Neuron (in vitro differentiated cells): Measurements from ENCODE around the gene KCNH1.
A peak's percentile ranks its signal among the peaks of the same experiment; 100 is the strongest.

Source experiments
- H2AFZ ChIP-seq: one replicate; pipeline ENCODE4 v1.6.1; 2013; ENCODE audit warnings: low read depth, mild to moderate bottlenecking, inconsistent platforms, low read length, moderate library complexity
- H3K27me3 ChIP-seq: one replicate; pipeline ENCODE4 v1.6.1; 2013; ENCODE audit warnings: low read length; ENCODE audit not compliant: insufficient read depth
- H3K36me3 ChIP-seq: one replicate; pipeline ENCODE4 v1.6.1; 2013; ENCODE audit warnings: low read length; ENCODE audit not compliant: insufficient read depth
- H3K4me1 ChIP-seq: one replicate; pipeline ENCODE4 v1.6.1; 2013; ENCODE audit warnings: low read length; ENCODE audit not compliant: insufficient read depth
- H3K4me3 ChIP-seq: 2 replicates; pipeline ENCODE4 v1.5.1; 2013; ENCODE audit warnings: mild to moderate bottlenecking, low read length, moderate library complexity
- H3K9me3 ChIP-seq: one replicate; pipeline ENCODE4 v1.6.1; 2013; ENCODE audit warnings: low read length

Gene KCNH1

DNA sequence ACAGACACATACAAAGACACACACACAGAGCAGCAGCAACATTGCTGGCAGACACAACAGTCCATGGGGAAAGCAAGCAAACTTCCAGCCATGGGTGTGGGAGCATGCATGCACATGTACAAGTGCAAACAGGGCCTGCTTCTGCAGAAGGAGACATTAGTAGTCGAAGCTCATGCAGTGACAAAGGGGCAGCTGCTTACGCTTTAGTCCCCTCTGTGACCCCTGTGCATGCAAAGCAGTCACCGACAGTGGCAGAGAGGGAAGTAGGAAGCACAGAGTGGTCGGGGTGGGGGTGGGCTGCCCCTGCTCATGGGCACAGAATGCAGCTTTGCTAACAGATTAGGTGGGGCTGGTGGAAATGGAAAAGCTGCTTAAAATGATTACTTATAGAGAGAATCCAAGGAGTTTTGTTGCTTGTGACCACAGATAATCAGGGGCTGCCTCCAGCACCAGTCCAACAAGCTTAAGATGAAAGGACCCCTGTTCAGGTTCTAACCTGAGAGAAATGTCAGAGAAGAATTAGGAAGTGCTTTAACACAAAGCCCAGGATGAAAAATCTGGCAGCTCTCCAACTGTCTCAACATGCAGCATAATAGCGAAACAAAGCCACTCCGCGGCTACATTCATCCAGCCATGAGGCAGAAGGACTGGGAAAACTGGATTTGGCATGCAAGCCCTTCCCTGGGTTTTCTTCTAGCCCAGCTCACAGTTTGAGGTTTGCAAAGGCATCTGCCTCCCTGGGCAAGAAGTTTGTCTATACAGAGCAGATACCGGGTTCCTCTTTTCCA is 378.9 kb downstream of the KCNH1 start:
- peaks cover 34% of the 10 kb centered on the region for H3K4me1 ChIP-seq
- H3K4me3 ChIP-seq = peak overlapping the region; percentile 17
- no peak overlapping the region for H2AFZ ChIP-seq
- no peaks in the 10 kb centered on the region for H3K27me3 ChIP-seq
- H3K36me3 ChIP-seq = no peaks in the 10 kb centered on the region
- H3K9me3 ChIP-seq = peaks cover 2% of the 10 kb centered on the region

DNA sequence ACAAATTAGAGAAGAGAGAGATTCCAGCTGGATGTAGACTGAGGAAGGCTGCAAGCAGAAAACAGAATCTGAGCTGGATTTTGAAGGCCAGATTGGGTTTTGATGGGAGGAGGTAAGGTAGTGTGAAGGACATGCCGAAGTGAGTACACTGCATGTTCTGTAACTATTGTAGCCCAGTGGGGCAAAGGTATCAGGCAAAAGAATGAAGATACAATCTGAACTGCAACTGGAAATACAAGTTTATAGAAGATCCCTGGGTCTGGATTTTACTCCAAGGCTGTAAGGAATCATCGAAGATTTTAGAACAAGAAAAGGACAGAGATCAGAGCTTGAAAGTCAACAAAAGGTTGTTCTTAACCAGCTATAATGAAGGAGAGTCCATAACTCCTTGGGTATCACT is 382.0 kb downstream of the KCNH1 start:
- Histone ChIP-seq H3K36me3 (no peaks in the 10 kb centered on the region), H3K9me3 (no peaks in the 10 kb centered on the region), H3K27me3 (no peaks in the 10 kb centered on the region), H2AFZ (no peak overlapping the region), H3K4me3 (no peak overlapping the region), H3K4me1 (peaks cover 30% of the 10 kb centered on the region)

DNA sequence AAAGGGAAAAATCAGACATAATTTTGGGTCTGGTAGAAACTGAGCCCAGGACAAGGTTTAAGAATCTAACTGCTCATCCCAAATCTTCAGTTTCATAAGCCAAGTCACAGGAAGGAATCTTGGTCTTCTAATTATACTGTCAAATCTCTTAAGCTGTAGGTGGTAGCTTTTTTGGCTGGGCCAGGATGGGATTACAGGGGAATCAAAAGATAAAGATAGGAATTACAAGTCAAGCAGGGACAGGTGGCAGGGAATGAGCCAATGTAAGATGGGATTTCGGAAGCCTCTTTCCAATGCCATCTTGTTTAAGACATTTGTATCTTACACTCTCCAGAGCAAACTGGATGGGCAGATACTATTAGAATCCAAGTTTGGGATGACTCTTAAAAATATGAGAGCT is 383.5 kb downstream of the KCNH1 start:
- H3K36me3 ChIP-seq = no peaks in the 10 kb centered on the region
- H3K9me3 ChIP-seq = no peaks in the 10 kb centered on the region
- no peak overlapping the region for H3K4me3 ChIP-seq
- H3K27me3 ChIP-seq = no peaks in the 10 kb centered on the region
- H2AFZ ChIP-seq = no peak overlapping the region
- peaks cover 15% of the 10 kb centered on the region for H3K4me1 ChIP-seq

DNA sequence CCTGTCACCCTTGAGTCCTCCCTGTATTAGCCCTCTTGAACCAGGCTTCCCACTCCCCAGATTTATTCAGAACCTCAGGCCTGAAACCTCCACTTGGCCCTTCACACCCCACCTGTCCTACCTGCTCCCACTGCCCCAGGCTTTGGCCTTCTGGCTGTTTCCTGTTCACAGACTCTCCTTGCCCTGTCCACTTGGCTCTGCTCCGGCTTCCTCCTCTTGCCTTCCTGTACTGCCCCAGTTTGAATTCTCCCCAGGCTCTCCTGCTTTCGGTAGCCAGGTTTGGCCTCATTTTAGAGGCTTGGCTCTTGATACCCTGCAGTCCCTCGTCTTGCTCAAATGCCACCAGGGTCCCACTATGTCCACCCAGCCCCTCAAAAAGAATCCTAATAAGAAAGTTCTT is 385.2 kb downstream of the KCNH1 start:
- Histone ChIP-seq H3K9me3 (no peaks in the 10 kb centered on the region), H3K4me1 (peaks cover 5% of the 10 kb centered on the region), H3K27me3 (no peaks in the 10 kb centered on the region), H3K36me3 (no peaks in the 10 kb centered on the region), H2AFZ (no peak overlapping the region), H3K4me3 (no peak overlapping the region)

DNA sequence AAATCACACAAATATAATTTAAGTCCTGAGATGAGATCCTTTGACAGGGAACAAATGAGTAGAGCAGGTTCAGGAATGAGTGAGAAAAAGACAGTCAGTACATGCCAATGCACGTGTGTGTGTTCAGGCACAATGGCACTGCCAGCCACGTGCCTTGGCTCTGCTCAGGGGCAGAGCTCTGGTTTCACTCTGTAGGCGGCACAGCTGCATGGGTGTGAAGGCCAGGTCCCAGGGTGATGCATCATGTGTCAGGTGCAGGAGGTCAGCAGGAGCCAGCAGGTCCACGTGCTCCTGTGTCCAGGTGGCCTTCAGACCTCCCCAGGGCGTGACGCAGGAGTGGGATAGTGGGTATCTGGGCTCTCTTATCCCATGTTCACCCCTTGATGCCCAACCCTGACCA is 386.1 kb downstream of the KCNH1 start:
- Histone ChIP-seq H3K4me1 (no peaks in the 10 kb centered on the region), H3K4me3 (no peak overlapping the region), H2AFZ (no peak overlapping the region), H3K27me3 (no peaks in the 10 kb centered on the region), H3K9me3 (no peaks in the 10 kb centered on the region), H3K36me3 (no peaks in the 10 kb centered on the region)

DNA sequence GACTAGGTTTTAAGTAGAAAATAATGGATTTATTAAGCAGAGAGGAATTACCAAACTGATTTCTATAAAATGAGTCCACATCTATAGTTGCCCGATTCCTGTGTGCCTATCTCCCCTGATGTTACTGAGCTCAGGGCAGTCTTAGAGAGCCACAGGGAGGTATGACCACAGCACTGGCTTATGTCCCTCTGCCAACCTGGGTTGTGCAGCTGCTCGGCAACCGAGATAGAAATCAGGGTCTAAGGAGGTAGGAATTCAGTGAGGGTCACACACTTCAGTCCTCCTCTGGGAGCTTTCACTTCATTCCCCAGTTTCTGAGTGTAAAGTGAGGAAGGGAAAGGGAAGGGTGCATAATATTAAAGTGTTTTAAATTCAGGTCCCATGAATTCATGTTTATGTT is 386.8 kb downstream of the KCNH1 start:
- no peaks in the 10 kb centered on the region for H3K27me3 ChIP-seq
- no peaks in the 10 kb centered on the region for H3K36me3 ChIP-seq
- no peak overlapping the region for H2AFZ ChIP-seq
- no peaks in the 10 kb centered on the region for H3K9me3 ChIP-seq
- H3K4me3 ChIP-seq = no peak overlapping the region
- no peaks in the 10 kb centered on the region for H3K4me1 ChIP-seq

DNA sequence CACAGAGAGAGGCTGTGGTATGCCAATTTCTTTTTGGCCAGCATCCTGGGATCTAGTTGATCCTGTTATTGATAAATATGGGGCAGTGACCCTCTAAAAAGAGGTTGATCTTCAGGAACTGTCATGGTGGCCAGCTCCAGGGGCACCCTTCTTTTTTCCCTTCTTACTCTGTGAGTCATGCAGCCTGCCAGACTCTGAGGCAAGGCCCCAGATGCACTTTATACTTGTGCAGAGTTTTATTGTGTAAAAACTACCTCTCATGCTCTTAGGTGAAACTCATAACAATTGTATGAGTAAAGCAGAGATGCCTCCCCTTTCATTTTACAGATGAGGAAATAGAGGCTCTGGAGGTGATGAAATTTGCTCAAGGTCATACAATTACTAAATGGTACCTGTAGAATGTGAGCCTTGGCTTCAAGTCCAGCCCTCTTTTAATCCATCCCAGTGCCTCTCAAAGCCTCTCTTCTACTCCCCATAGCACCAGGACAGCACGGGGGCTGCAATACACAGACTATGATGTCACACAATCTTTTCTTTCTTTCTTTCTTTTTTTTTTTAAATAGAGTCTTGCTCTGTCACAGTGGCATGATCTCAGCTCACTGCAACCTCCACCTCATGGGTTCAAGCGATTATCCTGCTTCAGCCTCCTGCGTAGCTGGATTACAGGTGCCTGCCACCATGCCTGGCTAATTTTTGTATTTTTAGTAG is 387.8 kb downstream of the KCNH1 start:
- H3K9me3 ChIP-seq = no peaks in the 10 kb centered on the region
- no peak overlapping the region for H3K4me3 ChIP-seq
- no peaks in the 10 kb centered on the region for H3K4me1 ChIP-seq
- H3K27me3 ChIP-seq = no peaks in the 10 kb centered on the region
- no peak overlapping the region for H2AFZ ChIP-seq
- no peaks in the 10 kb centered on the region for H3K36me3 ChIP-seq

DNA sequence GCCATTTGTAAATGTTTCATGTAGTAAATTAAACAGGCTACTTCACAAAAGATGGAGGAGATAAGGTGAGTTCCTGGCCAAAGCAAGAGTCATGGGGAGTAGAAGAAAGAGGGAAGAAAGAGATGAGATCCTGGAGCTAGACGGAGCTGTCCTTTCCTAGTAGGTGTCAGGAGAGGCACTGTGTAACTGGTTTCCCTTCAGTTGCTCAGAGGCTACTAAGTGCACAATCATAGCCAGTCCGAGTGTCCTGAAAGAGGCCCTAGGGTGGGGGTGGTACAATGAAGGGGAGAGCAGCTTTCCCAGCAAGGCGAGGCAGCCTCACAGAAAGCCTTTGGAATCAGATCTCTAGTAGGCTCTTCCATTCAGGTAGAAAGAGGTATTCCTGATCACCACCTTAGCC is 390.9 kb downstream of the KCNH1 start:
- H3K4me1 ChIP-seq = no peaks in the 10 kb centered on the region
- no peaks in the 10 kb centered on the region for H3K36me3 ChIP-seq
- H2AFZ ChIP-seq = no peak overlapping the region
- H3K9me3 ChIP-seq = no peaks in the 10 kb centered on the region
- H3K4me3 ChIP-seq = no peak overlapping the region
- no peaks in the 10 kb centered on the region for H3K27me3 ChIP-seq

DNA sequence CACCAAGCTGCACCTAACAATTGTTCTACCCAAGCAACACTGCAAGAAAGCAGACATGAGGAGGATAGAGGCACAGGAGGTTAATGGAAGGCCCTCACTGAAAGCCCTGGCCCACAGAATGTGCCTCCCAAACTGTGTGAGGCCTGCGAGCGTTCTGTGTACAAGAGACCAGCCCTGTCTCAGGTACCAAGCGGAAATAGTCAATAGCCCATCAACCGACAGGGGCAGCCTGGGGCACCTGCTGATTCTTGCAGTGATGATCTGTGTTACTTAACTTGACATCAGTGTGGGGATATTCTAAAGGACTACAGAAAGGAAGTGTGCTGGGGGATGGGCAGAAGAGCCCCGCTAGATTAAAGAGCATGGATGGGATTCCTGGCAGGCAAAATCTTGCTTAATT is 392.4 kb downstream of the KCNH1 start:
- Histone ChIP-seq H3K4me1 (peaks cover 3% of the 10 kb centered on the region), H3K4me3 (no peak overlapping the region), H3K27me3 (no peaks in the 10 kb centered on the region)

DNA sequence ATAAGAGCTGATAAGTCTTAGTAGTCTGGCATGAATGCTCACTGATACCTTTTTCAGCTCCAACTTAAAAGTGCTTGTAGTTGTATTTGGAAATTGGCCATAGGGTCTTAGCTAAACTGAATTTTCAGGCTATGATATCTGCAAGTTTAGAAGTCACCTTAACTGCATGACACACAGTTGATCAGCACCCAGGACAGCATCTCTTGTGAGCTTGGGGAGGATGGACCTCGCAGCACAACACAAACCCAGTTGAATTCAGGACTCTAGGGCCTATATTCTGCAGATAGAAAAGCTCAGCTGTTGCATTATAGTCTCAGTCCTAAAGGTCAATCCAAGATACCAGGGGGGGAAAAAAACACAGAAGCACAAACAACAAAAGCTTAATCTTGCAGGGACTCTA is 394.3 kb downstream of the KCNH1 start:
- H3K9me3 ChIP-seq = no peaks in the 10 kb centered on the region
- H3K4me1 ChIP-seq = peaks cover 10% of the 10 kb centered on the region
- no peaks in the 10 kb centered on the region for H3K36me3 ChIP-seq
- no peaks in the 10 kb centered on the region for H3K27me3 ChIP-seq
- H3K4me3 ChIP-seq = no peak overlapping the region
- H2AFZ ChIP-seq = no peak overlapping the region

More for the DNA sequence above, 392.4 kb downstream of the KCNH1 start:
- no peaks in the 10 kb centered on the region for H3K36me3 ChIP-seq
- H3K9me3 ChIP-seq = no peaks in the 10 kb centered on the region
- no peak overlapping the region for H2AFZ ChIP-seq

DNA sequence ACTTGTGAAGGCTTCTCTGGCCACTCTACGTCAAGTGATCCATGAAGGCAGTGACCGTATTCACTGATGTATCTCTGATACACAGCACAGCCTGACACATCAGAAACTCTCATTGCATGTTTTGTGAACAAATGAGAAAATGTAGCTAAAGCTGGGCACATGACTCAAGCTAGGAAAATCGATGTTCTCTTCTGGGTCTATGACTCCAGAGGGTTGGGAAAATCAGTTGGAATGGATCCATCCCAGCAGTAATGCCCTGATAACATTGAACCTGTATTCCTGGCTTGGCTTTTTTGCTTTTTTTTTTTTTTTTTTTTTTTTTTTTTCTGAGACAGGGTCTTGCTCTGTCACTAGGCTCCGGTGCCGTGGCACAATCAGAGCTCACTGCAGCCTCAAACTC is 395.7 kb downstream of the KCNH1 start:
- Histone ChIP-seq H2AFZ (no peak overlapping the region), H3K4me1 (peaks cover 13% of the 10 kb centered on the region), H3K27me3 (no peaks in the 10 kb centered on the region), H3K9me3 (no peaks in the 10 kb centered on the region), H3K36me3 (no peaks in the 10 kb centered on the region), H3K4me3 (no peak overlapping the region)

DNA sequence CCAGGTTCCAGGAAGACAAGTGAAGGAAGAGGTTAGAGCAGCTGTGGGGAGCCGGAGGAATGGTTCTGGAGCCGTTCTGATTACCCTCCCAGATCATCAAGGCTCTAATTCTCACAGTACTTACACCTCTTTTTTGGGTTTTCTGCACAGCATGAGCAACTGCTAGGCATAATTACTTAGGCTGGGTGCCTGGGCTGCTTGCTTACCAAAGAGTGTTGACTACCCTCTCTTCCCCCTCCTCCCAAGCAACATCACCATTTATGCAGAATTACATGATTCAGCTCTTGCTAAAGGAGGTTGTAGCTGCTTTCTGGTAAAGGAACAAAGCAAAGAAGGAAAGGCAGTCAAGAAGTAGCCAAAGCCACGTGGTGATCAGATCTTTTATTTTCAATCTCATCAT is 397.2 kb downstream of the KCNH1 start:
- Histone ChIP-seq H3K27me3 (no peaks in the 10 kb centered on the region), H3K9me3 (no peaks in the 10 kb centered on the region), H2AFZ (no peak overlapping the region), H3K4me3 (no peak overlapping the region), H3K4me1 (peaks cover 13% of the 10 kb centered on the region), H3K36me3 (no peaks in the 10 kb centered on the region)

DNA sequence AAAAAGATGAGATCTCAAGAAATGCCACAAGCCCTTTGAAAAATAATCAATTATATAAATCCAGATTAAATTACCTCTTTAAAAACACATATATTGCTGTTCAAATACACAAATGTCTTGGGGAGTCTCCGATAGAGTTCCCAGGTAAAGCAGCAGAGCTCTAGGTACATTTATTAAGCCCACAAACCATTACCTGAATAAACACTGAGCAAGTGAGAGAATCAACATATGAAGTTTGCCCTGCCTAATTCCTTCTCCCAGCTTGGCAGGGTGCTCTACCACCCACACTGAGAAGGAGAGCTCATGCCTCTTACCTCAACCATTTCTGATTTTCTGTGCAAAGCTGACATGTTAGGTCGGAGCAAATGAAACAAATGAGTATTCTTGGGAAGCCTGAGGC is 402.4 kb downstream of the KCNH1 start:
- H3K27me3 ChIP-seq = no peaks in the 10 kb centered on the region
- H3K36me3 ChIP-seq = no peaks in the 10 kb centered on the region
- no peaks in the 10 kb centered on the region for H3K9me3 ChIP-seq
- H2AFZ ChIP-seq = no peak overlapping the region
- H3K4me1 ChIP-seq = peaks cover 19% of the 10 kb centered on the region
- no peak overlapping the region for H3K4me3 ChIP-seq
